GM18517 (cell line): ENCODE results near the gene GJA5.
"Not testable (repeated sequence)": the region's sequence is repeated elsewhere in the genome, so short reads cannot be mapped to it uniquely, and the experiment has no call there.

Experiments used
- ATAC-seq: cut with Tn5 transposase; IDR thresholded peaks from one replicate; pipeline ENCODE4 v1.9.1; 2021; ENCODE audit warnings: mild to moderate bottlenecking, moderate library complexity; ENCODE audit not compliant: unreplicated experiment

The GJA5 gene

GRCh38 chr1:147734291-147734841 is 26.0 kb downstream of the GJA5 start:
- ATAC-seq: not testable (repeated sequence)

- ATAC-seq: no peak
These were observed 31.1 kb downstream of the GJA5 start for GRCh38 chr1:147729315-147729714.

GRCh38 chr1:147726168-147726567 is 34.2 kb downstream of the GJA5 start:
- no peak for ATAC-seq

GRCh38 chr1:147725685-147726084 is 34.7 kb downstream of the GJA5 start:
- no peak for ATAC-seq

GRCh38 chr1:147723691-147724323 is 36.6 kb downstream of the GJA5 start:
- no peak for ATAC-seq

- ATAC-seq: no peak
These were observed 38.3 kb downstream of the GJA5 start for GRCh38 chr1:147722124-147722523.

GRCh38 chr1:147721716-147722115 is 38.7 kb downstream of the GJA5 start:
- ATAC-seq: no peak

- ATAC-seq: no peak
These were observed 39.8 kb downstream of the GJA5 start for GRCh38 chr1:147720557-147720956.

GRCh38 chr1:147719711-147720225 is 40.6 kb downstream of the GJA5 start:
- ATAC-seq: no peak

- ATAC-seq: no peak
These were observed 41.2 kb downstream of the GJA5 start for GRCh38 chr1:147719029-147719698.

- ATAC-seq: no peak
These were observed 42.7 kb downstream of the GJA5 start for GRCh38 chr1:147717706-147718097.

GRCh38 chr1:147717051-147717705 is 43.2 kb downstream of the GJA5 start:
- ATAC-seq: no peak

- ATAC-seq: no peak
These were observed 47.8 kb downstream of the GJA5 start for GRCh38 chr1:147712605-147713004.
